ENCODE data around the gene MAD1L1.

MAD1L1 gene

GRCh38 chr7:2102375-2102723 lies 130.4 kb downstream of the MAD1L1 start:
- H3K27ac ChIP-seq: no peak overlapping the region
- H3K9ac ChIP-seq (ENCODE audit: insufficient read length): no peak overlapping the region
- H3K36me3 ChIP-seq (ENCODE audit: insufficient read depth, low read length): no peaks in the 10 kb centered on the region
- TF ChIP-seq POLR2AphosphoS5 (IDR thresholded peaks at IDR 0.05; ENCODE audit: borderline replicate concordance, low read depth, low read length): no peak
- TF ChIP-seq EZH2 (IDR thresholded peaks at IDR 0.05): no peak
- TF ChIP-seq FOXP2 (optimal IDR thresholded peaks at IDR 0.05; ENCODE audit: control extremely low read depth, extremely low read length, insufficient read depth): no peak
- DNase-seq (ENCODE audit: low read depth, low spot score): no peak
- H3K9me3 ChIP-seq (ENCODE audit: low read depth, low read length): no peaks in the 10 kb centered on the region
- no peak overlapping the region for H3K4me3 ChIP-seq

GRCh38 chr7:2101630-2102374 lies 130.9 kb downstream of the MAD1L1 start:
- TF ChIP-seq FOXP2 (optimal IDR thresholded peaks at IDR 0.05; ENCODE audit: control extremely low read depth, extremely low read length, insufficient read depth): no peak
- no peak for TF ChIP-seq EZH2 (IDR thresholded peaks at IDR 0.05)
- no peak for TF ChIP-seq POLR2AphosphoS5 (IDR thresholded peaks at IDR 0.05; ENCODE audit: borderline replicate concordance, low read depth, low read length)
- H3K9ac ChIP-seq (ENCODE audit: insufficient read length): no peak overlapping the region
- no peak overlapping the region for H3K4me3 ChIP-seq
- DNase-seq (ENCODE audit: low read depth, low spot score): no peak
- no peak overlapping the region for H3K27ac ChIP-seq
- H3K36me3 ChIP-seq (ENCODE audit: insufficient read depth, low read length): no peaks in the 10 kb centered on the region
- no peaks in the 10 kb centered on the region for H3K9me3 ChIP-seq (ENCODE audit: low read depth, low read length)

DNA sequence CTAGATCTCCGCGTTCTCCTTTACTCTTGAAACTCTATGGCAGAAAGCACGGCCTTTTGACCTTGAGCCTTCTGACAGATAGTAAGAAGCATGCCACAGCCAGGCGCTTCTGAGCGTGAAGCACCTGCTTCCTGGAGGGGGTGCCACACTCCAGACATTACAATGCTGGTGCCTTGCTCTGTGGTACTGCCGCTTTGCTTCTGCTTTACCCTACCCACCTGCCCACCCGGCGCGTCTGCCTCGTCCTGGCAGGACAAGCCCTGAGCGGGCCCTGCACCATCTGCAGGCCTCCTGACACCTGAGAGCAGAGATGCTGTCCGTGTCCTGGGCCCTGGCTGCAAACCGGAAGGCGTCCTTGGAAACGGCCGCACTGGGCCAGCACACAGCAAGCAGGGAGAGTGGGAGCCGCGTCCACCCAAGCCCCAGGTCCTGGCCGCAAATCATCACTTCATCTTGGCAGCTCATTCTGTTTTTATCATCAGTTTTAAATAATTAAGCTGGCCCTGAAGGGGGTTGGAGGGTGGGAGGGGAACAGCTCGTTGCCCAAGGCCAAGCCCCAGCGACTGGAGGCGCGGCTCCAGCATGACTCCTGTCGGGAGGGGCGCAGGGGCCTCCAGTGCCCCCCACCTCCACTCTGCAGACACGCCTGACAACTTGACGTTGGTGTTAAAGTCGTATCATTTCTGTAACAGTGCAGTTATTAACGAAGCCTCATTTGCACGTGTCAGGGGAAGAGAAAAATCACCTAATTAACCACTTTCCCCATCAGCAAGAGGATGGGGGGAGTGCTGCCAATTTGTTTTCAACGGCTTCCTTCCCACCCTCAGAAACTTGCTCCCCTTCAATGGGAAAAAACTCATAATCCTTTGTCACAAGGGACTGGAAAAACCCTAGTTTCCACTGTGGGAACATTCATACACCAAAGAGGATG lies 132.2 kb downstream of the MAD1L1 start:
- no peaks in the 10 kb centered on the region for H3K36me3 ChIP-seq (ENCODE audit: insufficient read depth, low read length)
- no peak overlapping the region for H3K4me3 ChIP-seq
- no peak overlapping the region for H3K27ac ChIP-seq
- no peaks in the 10 kb centered on the region for H3K9me3 ChIP-seq (ENCODE audit: low read depth, low read length)
- TF ChIP-seq POLR2AphosphoS5 (IDR thresholded peaks at IDR 0.05; ENCODE audit: borderline replicate concordance, low read depth, low read length) (no peak), FOXP2 (optimal IDR thresholded peaks at IDR 0.05; ENCODE audit: control extremely low read depth, extremely low read length, insufficient read depth) (no peak), EZH2 (IDR thresholded peaks at IDR 0.05) (no peak)
- no peak overlapping the region for H3K9ac ChIP-seq (ENCODE audit: insufficient read length)
- DNase-seq (ENCODE audit: low read depth, low spot score): no peak

GRCh38 chr7:2099048-2099957 lies 133.4 kb downstream of the MAD1L1 start:
- no peak for DNase-seq (ENCODE audit: low read depth, low spot score)
- Histone ChIP-seq H3K9ac (ENCODE audit: insufficient read length) (no peak overlapping the region), H3K9me3 (ENCODE audit: low read depth, low read length) (no peaks in the 10 kb centered on the region), H3K36me3 (ENCODE audit: insufficient read depth, low read length) (no peaks in the 10 kb centered on the region), H3K27ac (0 out of 2 replicates have a peak overlapping the region, but pooled peaks have one; percentile 12), H3K4me3 (no peak overlapping the region)
- no peak for TF ChIP-seq EZH2 (IDR thresholded peaks at IDR 0.05)

DNA sequence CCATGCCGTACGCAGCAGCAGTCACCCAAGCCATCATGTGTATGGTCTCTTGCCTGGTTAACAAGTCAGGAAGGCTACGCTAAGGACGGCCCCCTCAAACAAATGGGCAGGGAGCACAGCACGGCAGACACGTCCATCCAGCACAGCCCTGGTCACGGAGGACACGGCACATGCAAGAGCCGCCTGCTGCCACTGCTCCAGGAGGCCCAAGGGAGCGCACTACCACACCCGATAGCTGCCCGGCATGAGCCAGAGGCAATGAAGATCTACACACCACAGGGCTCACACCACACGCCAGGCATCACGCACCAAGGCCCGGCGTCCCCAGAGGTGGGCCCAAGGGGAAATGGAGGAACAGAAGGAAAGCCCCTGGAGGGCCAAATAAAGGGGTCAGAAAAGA lies 134.2 kb downstream of the MAD1L1 start:
- Histone ChIP-seq H3K36me3 (ENCODE audit: insufficient read depth, low read length) (no peaks in the 10 kb centered on the region), H3K9ac (ENCODE audit: insufficient read length) (no peak overlapping the region), H3K9me3 (ENCODE audit: low read depth, low read length) (no peaks in the 10 kb centered on the region), H3K27ac (no peak overlapping the region), H3K4me3 (no peak overlapping the region)
- TF ChIP-seq POLR2AphosphoS5 (IDR thresholded peaks at IDR 0.05; ENCODE audit: borderline replicate concordance, low read depth, low read length) (no peak), FOXP2 (optimal IDR thresholded peaks at IDR 0.05; ENCODE audit: control extremely low read depth, extremely low read length, insufficient read depth) (no peak), EZH2 (IDR thresholded peaks at IDR 0.05) (no peak)
- DNase-seq (ENCODE audit: low read depth, low spot score): no peak

GRCh38 chr7:2098056-2098455 lies 134.7 kb downstream of the MAD1L1 start:
- Histone ChIP-seq H3K9me3 (ENCODE audit: low read depth, low read length) (no peaks in the 10 kb centered on the region), H3K4me3 (no peak overlapping the region), H3K36me3 (ENCODE audit: insufficient read depth, low read length) (no peaks in the 10 kb centered on the region), H3K9ac (ENCODE audit: insufficient read length) (no peak overlapping the region), H3K27ac (no peak overlapping the region)
- TF ChIP-seq FOXP2 (optimal IDR thresholded peaks at IDR 0.05; ENCODE audit: control extremely low read depth, extremely low read length, insufficient read depth) (no peak), EZH2 (IDR thresholded peaks at IDR 0.05) (no peak), POLR2AphosphoS5 (IDR thresholded peaks at IDR 0.05; ENCODE audit: borderline replicate concordance, low read depth, low read length) (no peak)
- DNase-seq (ENCODE audit: low read depth, low spot score): no peak

- no peak overlapping the region for H3K4me3 ChIP-seq
- DNase-seq (ENCODE audit: low read depth, low spot score): no peak
- no peak overlapping the region for H3K27ac ChIP-seq
- H3K9ac ChIP-seq (ENCODE audit: insufficient read length): no peak overlapping the region
- H3K36me3 ChIP-seq (ENCODE audit: insufficient read depth, low read length): no peaks in the 10 kb centered on the region
- H3K9me3 ChIP-seq (ENCODE audit: low read depth, low read length): no peaks in the 10 kb centered on the region
- TF ChIP-seq POLR2AphosphoS5 (IDR thresholded peaks at IDR 0.05; ENCODE audit: borderline replicate concordance, low read depth, low read length) (no peak), EZH2 (IDR thresholded peaks at IDR 0.05) (no peak), FOXP2 (optimal IDR thresholded peaks at IDR 0.05; ENCODE audit: control extremely low read depth, extremely low read length, insufficient read depth) (no peak)
Measured at GRCh38 chr7:2097492-2097891, 135.3 kb downstream of the MAD1L1 start.
